KMS-11 (cell line): ENCODE measurements around the gene RNF19B.

Experiments used
- H2AFZ ChIP-seq: fragments of 200-600 bp; sonication (generic); 2 replicates; pipeline ENCODE4 v1.6.1; 2016; ENCODE audit warnings: antibody characterized with exemption, mixed run types, low read depth
- H3K27ac ChIP-seq: fragments of 200-600 bp; sonication (generic); 2 replicates; pipeline ENCODE4 v1.6.1; 2016; ENCODE audit warnings: mild to moderate bottlenecking, mixed run types
- H3K27me3 ChIP-seq: fragments of 200-600 bp; sonication (generic); 2 replicates; pipeline ENCODE4 v1.6.1; 2017; ENCODE audit warnings: mild to moderate bottlenecking, low read depth, mixed run types, moderate library complexity; ENCODE audit not compliant: insufficient read depth
- H3K36me3 ChIP-seq: fragments of 200-600 bp; sonication (generic); 2 replicates; pipeline ENCODE4 v1.6.1; 2017; ENCODE audit warnings: mild to moderate bottlenecking, mixed run types; ENCODE audit not compliant: insufficient read depth
- H3K4me1 ChIP-seq: fragments of 200-600 bp; sonication (generic); 2 replicates; pipeline ENCODE4 v1.6.1; 2016; ENCODE audit warnings: mild to moderate bottlenecking, low read depth, mixed run types; ENCODE audit not compliant: poor library complexity, severe bottlenecking
- H3K4me2 ChIP-seq: fragments of 200-600 bp; sonication (generic); 2 replicates; pipeline ENCODE4 v1.7.0; 2016; ENCODE audit warnings: mild to moderate bottlenecking, mixed run types
- H3K4me3 ChIP-seq: fragments of 200-600 bp; sonication (generic); IDR thresholded peaks from 2 replicates; pipeline ENCODE4 v1.6.1; 2017; ENCODE audit warnings: low read depth, low read length, mixed read lengths; ENCODE audit not compliant: insufficient read depth
- H3K79me2 ChIP-seq: fragments of 200-600 bp; sonication (generic); 2 replicates; pipeline ENCODE4 v1.6.1; 2016; ENCODE audit warnings: low read depth, mixed run types; ENCODE audit not compliant: insufficient read depth
- H3K9ac ChIP-seq: fragments of 200-600 bp; sonication (generic); 2 replicates; pipeline ENCODE4 v1.6.1; 2016; ENCODE audit warnings: mild to moderate bottlenecking, mixed run types
- H4K20me1 ChIP-seq: fragments of 200-600 bp; sonication (generic); 2 replicates; pipeline ENCODE4 v1.6.1; 2016; ENCODE audit warnings: mild to moderate bottlenecking, mixed run types; ENCODE audit not compliant: insufficient read depth
- CTCF ChIP-seq: fragments of 200-600 bp; sonication (generic); conservative IDR thresholded peaks from 2 replicates; pipeline ENCODE4 v1.6.1; 2017; ENCODE audit warnings: low read depth, mild to moderate bottlenecking, antibody characterized with exemption, low read length, moderate library complexity, mixed read lengths

The RNF19B gene

GRCh38 chr1:32886828-32887414 is 77.7 kb downstream of the RNF19B start:
- Histone ChIP-seq H3K9ac (no peak overlapping the region), H3K27ac (no peak overlapping the region), H3K79me2 (no peaks in the 10 kb centered on the region), H3K4me1 (no peaks in the 10 kb centered on the region), H3K36me3 (no peaks in the 10 kb centered on the region), H2AFZ (no peak overlapping the region), H4K20me1 (no peaks in the 10 kb centered on the region), H3K27me3 (peaks cover 19% of the 10 kb centered on the region; the same call in 1 of the 2 replicates), H3K4me2 (no peak overlapping the region), H3K4me3 (no peak overlapping the region)
- TF ChIP-seq CTCF: no peak; the same call in 1 of the 2 replicates
